ENCODE measurements around the gene ATP8B3.
A peak's percentile ranks its signal among the peaks of the same experiment; 100 is the strongest.

The ATP8B3 gene

GRCh38 chr19:1836458-1837221, 24.6 kb upstream of the ATP8B3 start:
- DNase-seq (ENCODE audit: low spot score): no peak

DNA sequence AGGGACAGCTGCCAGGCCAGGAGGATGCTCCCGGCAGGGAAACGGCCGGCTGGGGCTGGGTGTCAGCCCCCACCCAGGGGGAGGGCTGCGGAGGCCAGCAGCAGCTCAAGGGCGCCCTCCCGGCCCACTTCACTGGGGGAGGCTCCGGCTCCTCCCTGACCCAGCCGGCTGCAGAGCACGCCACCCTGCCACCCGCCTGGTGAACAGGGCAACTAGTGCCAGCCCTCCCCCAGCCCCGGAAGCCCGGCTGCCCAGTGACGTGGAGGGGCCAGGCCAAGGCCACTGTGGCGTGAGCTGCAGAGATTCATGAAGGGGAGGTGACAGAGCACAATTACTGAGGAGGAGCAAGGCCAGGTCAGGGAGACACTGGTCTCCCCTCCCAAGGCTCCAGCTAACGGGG, 21.5 kb upstream of the ATP8B3 start:
- DNase-seq (ENCODE audit: low spot score): no peak

GRCh38 chr19:1832046-1832663, 20.1 kb upstream of the ATP8B3 start:
- no peak for DNase-seq (ENCODE audit: low spot score)

DNA sequence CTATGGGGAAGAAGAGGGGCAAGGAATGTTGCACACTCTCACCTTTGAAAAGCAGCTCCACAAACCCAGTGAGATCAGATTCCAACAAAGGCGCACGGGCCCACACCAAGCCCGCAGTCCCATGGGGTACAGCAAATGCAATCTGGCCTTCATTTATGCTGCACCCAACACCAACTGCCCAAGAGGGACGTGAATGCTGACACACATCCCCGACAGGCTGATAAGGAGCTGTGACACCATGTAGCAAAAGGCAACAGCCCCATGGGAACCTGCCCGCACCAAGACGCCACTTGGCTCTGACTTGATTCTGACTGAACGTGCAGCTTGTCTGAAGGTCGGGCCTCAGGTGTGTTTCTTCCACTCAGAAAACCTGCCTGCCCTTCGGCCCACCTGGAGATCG, 18.9 kb upstream of the ATP8B3 start:
- no peak for DNase-seq (ENCODE audit: low spot score)

GRCh38 chr19:1830568-1830967, 18.5 kb upstream of the ATP8B3 start:
- no peak for DNase-seq (ENCODE audit: low spot score)

DNA sequence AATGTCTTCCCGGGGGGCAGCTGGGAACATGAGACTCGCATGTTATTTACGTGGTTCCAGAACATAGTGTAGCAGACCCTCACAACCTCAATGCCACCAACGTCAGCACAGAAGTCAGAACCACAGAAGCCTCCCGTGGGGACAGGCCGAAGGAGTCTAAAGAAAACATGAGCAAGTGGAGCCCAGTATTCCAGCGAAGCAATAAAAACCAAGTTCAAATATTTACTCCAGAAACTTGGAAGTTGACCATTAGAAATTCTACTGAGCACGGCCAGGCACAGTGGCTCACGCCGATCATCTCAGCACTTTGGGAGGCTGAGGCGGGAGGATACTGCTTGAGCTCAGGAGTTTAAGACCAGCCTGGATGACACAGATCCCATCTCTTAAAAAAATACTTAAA, 17.9 kb upstream of the ATP8B3 start:
- no peak for DNase-seq (ENCODE audit: low spot score)

DNA sequence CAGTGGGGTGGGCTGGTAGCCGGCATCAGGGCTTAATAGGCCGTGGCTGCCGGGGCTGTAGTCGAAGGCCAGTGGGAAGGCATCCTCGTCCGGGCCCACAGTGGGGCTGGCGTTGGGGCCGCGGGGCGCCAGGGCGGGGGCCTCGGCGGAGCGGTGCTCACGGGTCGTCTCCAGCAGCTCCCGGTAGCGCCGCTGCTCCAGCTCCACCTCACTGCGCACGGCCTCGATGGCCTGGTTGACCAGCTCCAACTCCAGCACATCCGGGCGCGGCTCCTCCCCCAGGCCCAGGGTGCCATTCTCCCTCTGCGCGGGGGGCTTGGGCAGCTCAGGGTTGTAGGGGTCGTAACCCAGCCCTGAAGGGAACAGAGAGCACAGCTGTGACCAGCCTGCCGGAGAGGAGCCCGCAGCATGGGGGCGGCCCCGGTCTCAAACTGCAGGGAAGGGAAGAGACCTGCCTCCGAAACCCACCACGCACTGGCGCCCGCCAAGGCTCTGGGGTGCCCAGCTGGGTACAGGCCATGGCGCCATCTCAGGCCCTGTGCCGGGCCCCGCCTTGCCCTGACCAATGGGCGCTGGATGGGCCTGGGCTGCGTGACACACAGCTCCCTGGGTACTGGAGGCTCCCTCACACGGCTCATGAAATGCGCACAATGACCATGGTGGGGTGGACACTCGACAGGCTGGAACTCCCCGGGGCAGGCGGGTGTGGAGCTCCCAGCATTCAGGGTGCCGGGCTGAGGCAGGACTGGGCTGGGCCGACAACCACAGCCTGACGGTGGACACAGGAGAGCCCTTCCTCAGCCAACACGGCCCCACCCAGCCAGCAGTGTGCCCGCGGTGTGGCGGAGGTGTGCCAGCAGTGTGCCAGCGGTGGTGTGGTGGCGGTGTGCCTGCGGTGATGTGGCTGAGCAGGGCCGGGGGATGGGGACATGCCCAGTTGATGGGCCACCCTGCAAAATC, 16.5 kb upstream of the ATP8B3 start:
- DNase-seq (ENCODE audit: low spot score): no peak

DNA sequence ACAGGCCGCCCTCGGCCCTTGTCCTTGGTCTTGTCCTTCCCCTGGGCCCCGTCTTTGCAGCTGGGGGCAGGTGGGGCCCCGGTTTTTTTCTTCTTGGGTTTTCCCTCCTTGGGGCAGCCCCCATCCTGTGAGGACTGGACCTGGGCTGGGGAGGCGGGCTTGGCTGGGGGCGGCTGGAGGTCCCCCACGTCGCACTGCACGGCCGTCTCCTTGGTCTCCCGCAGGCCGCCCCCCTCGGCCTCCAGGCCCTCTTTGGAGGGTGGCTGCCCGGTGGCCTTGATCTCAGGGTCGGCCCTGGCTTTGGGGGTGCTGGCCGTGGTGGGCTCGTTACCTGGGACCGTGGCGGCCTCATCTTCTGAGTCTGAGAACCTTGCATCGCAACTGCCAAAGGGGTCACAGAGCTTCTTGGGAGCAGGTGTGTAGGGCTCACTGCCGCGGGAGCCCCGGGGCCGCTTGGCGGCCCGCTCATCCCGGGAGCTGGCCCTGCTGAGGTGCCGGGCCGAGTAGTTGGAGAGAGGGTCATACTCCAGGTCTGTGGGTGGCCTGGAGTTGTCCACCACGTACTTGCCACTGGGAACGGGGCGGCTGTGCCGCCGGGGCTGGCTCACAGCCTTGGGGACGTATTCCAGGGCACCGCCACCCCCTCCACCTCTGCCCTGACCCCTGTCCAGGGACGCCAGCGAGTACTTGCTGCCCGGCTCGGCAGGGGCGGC, 15.6 kb upstream of the ATP8B3 start:
- DNase-seq (ENCODE audit: low spot score): no peak

DNA sequence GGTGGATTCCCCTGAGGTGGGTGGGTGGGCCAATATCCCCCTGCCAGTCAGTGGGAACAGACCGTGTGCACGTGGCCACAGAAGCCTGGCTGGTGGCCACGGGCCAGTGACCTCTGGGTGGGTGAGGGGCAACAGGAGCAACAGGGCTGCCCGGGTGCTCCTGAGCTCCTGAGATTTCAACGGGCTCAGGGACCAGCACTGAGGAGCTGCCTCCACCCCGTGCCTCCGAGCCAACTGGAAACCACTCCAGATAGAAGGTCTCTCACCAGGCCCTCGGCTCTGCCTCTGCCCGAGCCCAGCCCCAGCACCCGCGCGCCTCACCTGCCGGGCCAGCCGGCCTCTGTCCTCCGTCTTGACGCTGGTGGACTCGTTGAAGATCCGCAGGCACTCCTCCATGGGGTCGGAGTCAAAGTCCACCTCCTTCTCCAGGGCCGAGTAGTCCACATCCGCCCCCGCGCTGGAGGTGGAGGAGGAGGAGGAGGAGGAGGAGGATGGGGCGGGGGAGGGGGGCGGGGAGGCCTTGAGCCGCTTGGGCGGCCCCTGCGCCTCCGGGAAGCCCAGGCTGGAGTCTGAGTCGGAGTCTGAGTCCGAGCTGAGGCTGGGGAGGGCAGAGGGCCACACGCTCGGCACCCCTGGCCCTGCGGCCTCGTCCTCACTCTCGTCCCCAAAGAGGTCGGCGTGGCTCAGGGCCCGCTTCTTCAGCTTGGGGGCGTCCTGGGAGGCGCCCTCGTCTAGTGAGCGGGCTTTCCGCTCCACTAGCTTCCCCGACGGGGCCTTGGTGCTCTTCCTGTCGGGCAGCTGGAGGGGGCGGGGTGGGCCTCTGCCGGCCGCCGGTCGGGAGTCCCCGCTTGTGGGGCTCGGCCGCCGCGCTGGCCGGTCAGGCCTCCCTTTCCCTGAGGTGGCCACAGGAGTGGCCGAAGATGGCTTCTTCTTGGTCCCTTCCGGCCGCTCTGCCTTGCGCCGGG, 14.8 kb upstream of the ATP8B3 start:
- DNase-seq (ENCODE audit: low spot score): no peak

- DNase-seq (ENCODE audit: low spot score): peak; percentile 100
Observed at GRCh38 chr19:1825909-1826556, 14.0 kb upstream of the ATP8B3 start.

DNA sequence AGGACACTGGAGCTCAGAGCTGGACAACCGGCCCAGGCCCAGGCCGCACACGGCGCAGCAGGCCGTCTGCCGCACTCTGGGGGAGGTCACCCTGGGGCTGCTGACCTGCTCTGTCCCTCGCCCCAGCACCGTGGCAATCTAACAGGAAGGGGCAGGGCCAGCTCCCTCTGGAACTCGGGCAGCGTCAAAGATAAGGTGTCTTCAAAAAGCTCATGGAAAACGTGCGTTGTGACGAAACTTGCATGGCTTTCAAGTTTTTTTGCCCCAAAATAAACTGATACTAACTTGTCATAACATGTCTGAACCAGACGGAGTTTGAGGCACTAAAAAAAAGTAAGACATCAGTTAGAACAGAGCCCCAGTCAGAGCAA, 12.2 kb upstream of the ATP8B3 start:
- no peak for DNase-seq (ENCODE audit: low spot score)

DNA sequence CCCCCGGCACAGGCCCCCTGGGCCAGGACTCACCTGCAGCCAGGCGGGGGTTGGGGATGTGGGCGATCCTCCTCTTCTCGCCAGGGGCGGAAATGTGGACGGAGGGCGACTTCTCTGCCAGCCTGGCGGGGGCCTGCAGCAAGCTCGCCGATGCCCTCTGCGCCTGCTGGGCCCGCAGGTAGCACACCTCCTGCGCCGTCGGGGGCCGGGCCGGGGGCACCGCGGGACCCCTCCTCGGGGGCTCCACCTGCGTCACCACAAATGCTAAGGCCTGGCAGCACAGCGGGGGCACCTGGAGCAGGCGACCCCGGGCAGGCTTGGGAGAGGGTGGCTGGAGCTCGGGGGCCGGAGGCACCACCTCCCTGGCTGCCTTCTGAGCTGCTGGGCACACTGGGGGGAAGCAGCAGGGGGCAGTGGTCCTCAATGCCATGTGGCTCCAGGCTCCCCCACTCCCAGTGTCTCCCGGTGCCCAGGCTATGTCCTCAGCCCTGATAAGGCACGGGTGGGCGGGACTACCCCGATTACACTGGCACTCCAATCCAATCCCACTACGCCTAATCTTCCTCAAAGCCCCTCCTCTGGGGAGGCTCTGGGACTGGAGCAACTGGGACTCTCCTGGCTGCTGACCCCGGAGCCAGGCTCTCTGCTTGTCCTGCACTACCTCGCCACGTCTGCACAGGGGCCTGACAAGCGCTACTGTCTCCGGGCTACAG, 11.6 kb upstream of the ATP8B3 start:
- no peak for DNase-seq (ENCODE audit: low spot score)

GRCh38 chr19:1823020-1823419, 10.9 kb upstream of the ATP8B3 start:
- DNase-seq (ENCODE audit: low spot score): no peak

DNA sequence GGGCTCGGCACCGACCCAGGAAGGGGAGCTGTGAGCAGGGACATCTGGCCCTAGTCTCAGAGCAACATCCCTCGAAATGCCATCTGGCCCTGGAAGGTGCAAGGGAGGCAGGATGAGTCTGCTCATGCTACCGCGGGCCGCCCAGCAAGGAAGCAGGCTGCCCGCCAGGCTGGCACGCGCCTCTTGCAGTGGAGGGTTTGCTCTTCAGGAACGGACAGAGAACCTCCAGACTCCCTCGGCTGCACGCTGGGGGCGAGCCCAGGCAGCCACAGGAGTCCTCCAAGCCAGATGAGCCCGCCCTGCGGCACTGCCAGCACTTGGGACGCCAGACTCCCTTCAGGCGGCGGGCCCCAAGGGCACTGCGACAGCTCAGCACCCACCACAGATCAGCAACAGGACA, 10.1 kb upstream of the ATP8B3 start:
- no peak for DNase-seq (ENCODE audit: low spot score)

DNA sequence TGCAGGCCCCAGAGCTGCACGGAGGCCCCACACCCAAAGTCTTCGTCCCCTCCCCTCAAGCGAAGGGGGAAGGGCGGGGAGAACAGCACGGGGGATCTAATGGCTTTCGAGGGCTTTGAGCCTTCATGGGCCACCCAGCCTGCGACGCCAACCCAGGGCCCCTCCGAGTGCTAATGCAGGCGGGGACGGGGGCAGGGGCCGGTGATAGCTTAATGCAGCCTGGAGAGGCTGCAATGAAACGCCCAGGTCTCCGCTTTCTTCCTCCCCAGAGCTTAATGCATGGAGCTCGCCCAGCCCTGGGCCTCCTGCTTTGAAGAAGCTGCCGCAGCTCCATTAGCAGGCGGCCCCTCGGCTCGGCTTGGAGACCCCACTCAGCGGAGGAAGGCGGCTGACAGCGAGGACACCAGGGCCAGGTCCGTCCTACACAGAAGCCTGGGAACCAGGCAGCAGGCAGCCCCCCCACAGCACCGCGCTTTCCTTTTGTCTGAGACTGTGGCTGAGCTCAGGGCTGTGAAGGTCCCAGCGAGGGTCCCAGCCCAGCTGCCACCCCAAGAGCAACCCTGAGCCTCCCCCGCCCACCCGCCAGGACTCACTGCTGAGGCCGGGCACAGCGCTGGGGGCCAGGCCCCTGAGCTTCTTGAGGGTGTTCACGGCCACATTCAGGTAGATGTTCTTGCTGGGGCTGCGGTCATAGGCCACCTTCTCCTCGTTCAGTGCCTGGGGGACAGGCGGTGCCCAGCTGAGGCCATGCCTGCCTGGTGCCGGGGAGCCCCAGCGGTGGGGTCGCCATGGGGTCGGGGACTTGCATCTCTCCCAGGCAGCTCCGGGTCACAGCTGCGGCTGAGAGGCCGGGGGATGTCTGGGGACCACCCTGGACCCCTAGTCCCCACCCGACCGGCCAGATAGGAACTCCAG, 7.5 kb upstream of the ATP8B3 start:
- no peak for DNase-seq (ENCODE audit: low spot score)

GRCh38 chr19:1818549-1819195, 6.6 kb upstream of the ATP8B3 start:
- no peak for DNase-seq (ENCODE audit: low spot score)

GRCh38 chr19:1817553-1818179, 5.6 kb upstream of the ATP8B3 start:
- no peak for DNase-seq (ENCODE audit: low spot score)

Data from HuH-7.5 (cell line).